Skeletal muscle tissue (tissue), 4 donors: ENCODE data around the gene DEPDC1. TPM values are rescaled to one million over a fixed set of nuclear protein-coding genes. Genes with fewer than 3 reads are reported as not detected.

Source experiments
- H3K27ac ChIP-seq: one replicate; pipeline ENCODE4 v1.7.0; 2013; ENCODE audit warnings: mild to moderate bottlenecking, low read depth, low read length, inconsistent platforms
- H3K27me3 ChIP-seq, 3 donors: one replicate each; pipeline ENCODE4 v1.7.0; 2013; ENCODE audit warnings: low read length in 3 of 3; ENCODE audit not compliant: control insufficient read depth in 3 of 3, insufficient read depth in 3 of 3
- H3K36me3 ChIP-seq, 3 donors: one replicate each; pipeline ENCODE4 v1.7.0; 2013; ENCODE audit warnings: low read length in 3 of 3; ENCODE audit not compliant: control insufficient read depth in 3 of 3, insufficient read depth in 3 of 3
- H3K4me1 ChIP-seq, 3 donors: one replicate each; pipeline ENCODE4 v1.7.0; 2013; ENCODE audit warnings: low read length in 3 of 3, mild to moderate bottlenecking in 3 of 3; ENCODE audit not compliant: control insufficient read depth in 3 of 3, insufficient read depth in 3 of 3
- H3K4me3 ChIP-seq, 3 donors: one replicate each; pipeline ENCODE4 v1.7.0; 2013; ENCODE audit warnings: low read length in 3 of 3
- H3K9ac ChIP-seq, 3 donors: one replicate each; pipeline ENCODE4 v1.7.0; 2013; ENCODE audit warnings: low read length in 3 of 3, mild to moderate bottlenecking in 3 of 3, moderate library complexity in 2 of 3, low read depth in 1 of 3
- H3K9me3 ChIP-seq, 3 donors: one replicate each; pipeline ENCODE4 v1.7.0; 2013; ENCODE audit warnings: low read length in 3 of 3; ENCODE audit not compliant: control insufficient read depth in 3 of 3
- total RNA-seq: library from RNA; depleted of rRNA; stranded (reverse); fragments of >200 nt; gene quantifications from one replicate; pipeline ENCODE4 v1.2.3, GENCODE V29; 2014
- donor health status: Osteomylitis.

The DEPDC1 gene, protein sequence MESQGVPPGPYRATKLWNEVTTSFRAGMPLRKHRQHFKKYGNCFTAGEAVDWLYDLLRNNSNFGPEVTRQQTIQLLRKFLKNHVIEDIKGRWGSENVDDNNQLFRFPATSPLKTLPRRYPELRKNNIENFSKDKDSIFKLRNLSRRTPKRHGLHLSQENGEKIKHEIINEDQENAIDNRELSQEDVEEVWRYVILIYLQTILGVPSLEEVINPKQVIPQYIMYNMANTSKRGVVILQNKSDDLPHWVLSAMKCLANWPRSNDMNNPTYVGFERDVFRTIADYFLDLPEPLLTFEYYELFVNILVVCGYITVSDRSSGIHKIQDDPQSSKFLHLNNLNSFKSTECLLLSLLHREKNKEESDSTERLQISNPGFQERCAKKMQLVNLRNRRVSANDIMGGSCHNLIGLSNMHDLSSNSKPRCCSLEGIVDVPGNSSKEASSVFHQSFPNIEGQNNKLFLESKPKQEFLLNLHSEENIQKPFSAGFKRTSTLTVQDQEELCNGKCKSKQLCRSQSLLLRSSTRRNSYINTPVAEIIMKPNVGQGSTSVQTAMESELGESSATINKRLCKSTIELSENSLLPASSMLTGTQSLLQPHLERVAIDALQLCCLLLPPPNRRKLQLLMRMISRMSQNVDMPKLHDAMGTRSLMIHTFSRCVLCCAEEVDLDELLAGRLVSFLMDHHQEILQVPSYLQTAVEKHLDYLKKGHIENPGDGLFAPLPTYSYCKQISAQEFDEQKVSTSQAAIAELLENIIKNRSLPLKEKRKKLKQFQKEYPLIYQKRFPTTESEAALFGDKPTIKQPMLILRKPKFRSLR
- total RNA-seq = 3.1 TPM

DNA sequence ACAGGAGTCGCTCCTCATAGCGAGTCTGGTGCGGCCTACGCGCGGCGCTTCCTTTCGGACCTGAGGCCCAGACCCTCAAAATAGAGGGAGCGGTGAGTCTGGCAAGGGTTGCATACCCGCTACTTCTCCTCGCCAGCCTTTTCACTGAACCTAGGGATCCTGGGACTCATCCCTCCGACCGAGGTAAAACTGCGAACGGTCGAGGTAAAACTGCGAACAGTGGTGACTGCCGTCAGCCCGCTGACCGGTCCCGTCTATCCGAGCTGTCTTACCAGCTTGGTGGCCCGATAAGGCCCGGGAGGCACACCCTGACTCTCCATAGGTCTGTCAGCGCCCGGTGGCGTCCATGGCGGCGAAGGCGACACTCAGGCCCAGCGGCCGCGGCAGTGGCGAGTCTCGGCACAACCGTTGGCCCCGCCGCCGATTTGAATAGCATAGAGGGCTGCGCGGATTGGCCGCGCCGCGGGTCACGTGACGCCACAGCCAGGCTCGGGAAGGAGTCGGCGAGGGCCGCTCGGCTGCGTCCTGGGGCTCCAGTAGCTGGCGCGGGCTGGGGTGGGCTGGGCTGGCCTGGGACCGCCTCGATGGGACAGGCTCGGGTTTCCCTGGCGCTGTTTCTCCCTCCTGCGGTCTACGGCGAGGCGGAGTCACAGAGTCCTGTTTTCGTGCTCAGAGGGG is at the start of gene DEPDC1:
Gene DEPDC1 (minus strand): TSS at position 403 of the 678 bp plus-strand sequence. CDS start 83 bp downstream, at position 320.
- Histone ChIP-seq H3K4me1 (peaks cover 10 to 16% (median 12%) of the 10 kb centered on the region in 3 donors), H3K9me3 (no peaks in the 10 kb centered on the region), H3K4me3 (peak within 1 kb of the TSS; percentile 76 to 90 (median 84)), H3K9ac (peak within 1 kb of the TSS; percentile 41 to 77 (median 75)), H3K27me3 (no peaks in the 10 kb centered on the region), H3K36me3 (no peaks in the 10 kb centered on the region), H3K27ac (no peak within 1 kb of the TSS)

GRCh38 chr1:68544651-68545050 is 47.8 kb upstream of the DEPDC1 start:
- peaks cover 0 to 1% (median 0%) of the 10 kb centered on the region in 3 donors for H3K9me3 ChIP-seq

DNA sequence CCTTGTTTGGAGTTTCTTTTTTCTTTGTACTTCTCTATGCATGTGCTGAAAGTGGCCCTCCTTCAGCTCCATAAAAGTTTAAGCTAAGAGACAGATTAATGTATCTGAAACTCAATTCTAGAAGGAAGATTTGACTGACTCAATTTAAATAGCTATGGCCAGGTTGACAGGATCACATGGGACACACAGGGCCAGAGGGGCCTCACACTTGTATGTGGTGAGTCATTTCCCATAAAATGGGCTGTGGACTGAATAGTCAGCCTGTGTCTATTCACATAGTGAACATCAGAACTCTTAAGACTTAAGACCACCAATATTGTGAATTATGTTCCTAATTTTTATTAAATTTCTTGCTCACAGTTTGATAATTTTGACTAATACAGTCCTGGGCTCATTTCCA is 45.7 kb upstream of the DEPDC1 start:
- no peaks in the 10 kb centered on the region for H3K27me3 ChIP-seq
- no peak overlapping the region for H3K27ac ChIP-seq
- no peak overlapping the region for H3K9ac ChIP-seq
- H3K9me3 ChIP-seq = no peaks in the 10 kb centered on the region
- no peak overlapping the region for H3K4me3 ChIP-seq
- no peaks in the 10 kb centered on the region for H3K36me3 ChIP-seq
- no peaks in the 10 kb centered on the region for H3K4me1 ChIP-seq

More at GRCh38 chr1:68544651-68545050, 47.8 kb upstream of the DEPDC1 start:
- no peaks in the 10 kb centered on the region for H3K27me3 ChIP-seq
- no peaks in the 10 kb centered on the region for H3K4me1 ChIP-seq
- no peak overlapping the region for H3K9ac ChIP-seq
- H3K27ac ChIP-seq = no peak overlapping the region
- no peaks in the 10 kb centered on the region for H3K36me3 ChIP-seq
- no peak overlapping the region for H3K4me3 ChIP-seq

DNA sequence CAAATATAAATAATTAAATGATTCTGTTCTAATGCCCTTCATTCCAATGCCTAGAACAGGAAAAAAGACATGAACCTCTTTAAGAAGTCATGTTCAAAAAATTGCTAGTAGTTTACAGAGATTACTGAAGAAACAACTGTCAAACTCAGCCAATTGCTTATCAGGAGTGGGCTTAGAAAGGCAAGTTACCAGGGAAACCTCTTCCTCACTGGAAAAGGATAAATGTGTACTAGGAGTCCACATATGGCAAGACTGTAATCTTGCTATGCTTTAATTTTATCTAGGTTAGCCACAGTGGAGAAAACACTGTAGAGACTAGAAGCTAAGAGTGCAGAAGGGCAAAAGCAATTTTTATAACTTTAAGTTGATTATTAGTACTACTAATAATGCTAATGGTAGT is 42.1 kb upstream of the DEPDC1 start:
- no peak overlapping the region for H3K27ac ChIP-seq

GRCh38 chr1:68528243-68528642 is 31.4 kb upstream of the DEPDC1 start:
- Histone ChIP-seq H3K4me1 (no peaks in the 10 kb centered on the region), H3K27me3 (no peaks in the 10 kb centered on the region), H3K36me3 (no peaks in the 10 kb centered on the region), H3K9me3 (no peaks in the 10 kb centered on the region), H3K27ac (no peak overlapping the region), H3K4me3 (no peak overlapping the region), H3K9ac (no peak overlapping the region)

More for the DNA sequence above, 42.1 kb upstream of the DEPDC1 start:
- no peaks in the 10 kb centered on the region for H3K9me3 ChIP-seq
- H3K9ac ChIP-seq = no peak overlapping the region
- no peaks in the 10 kb centered on the region for H3K36me3 ChIP-seq
- no peaks in the 10 kb centered on the region for H3K27me3 ChIP-seq
- H3K4me1 ChIP-seq = no peaks in the 10 kb centered on the region
- no peak overlapping the region for H3K4me3 ChIP-seq

GRCh38 chr1:68525781-68526180 is 28.9 kb upstream of the DEPDC1 start:
- no peaks in the 10 kb centered on the region for H3K27me3 ChIP-seq

GRCh38 chr1:68521286-68521685 is 24.4 kb upstream of the DEPDC1 start:
- peaks cover 0 to 4% (median 0%) of the 10 kb centered on the region in 3 donors for H3K4me1 ChIP-seq
- no peaks in the 10 kb centered on the region for H3K9me3 ChIP-seq
- H3K9ac ChIP-seq = no peak overlapping the region
- H3K27me3 ChIP-seq = no peaks in the 10 kb centered on the region
- H3K36me3 ChIP-seq = no peaks in the 10 kb centered on the region
- no peak overlapping the region for H3K27ac ChIP-seq
- H3K4me3 ChIP-seq = no peak overlapping the region

More at GRCh38 chr1:68525781-68526180, 28.9 kb upstream of the DEPDC1 start:
- no peak overlapping the region for H3K27ac ChIP-seq
- no peak overlapping the region for H3K4me3 ChIP-seq
- H3K9ac ChIP-seq = no peak overlapping the region
- H3K4me1 ChIP-seq = peaks cover 0 to 4% (median 0%) of the 10 kb centered on the region in 3 donors
- H3K36me3 ChIP-seq = no peaks in the 10 kb centered on the region
- H3K9me3 ChIP-seq = no peaks in the 10 kb centered on the region

DNA sequence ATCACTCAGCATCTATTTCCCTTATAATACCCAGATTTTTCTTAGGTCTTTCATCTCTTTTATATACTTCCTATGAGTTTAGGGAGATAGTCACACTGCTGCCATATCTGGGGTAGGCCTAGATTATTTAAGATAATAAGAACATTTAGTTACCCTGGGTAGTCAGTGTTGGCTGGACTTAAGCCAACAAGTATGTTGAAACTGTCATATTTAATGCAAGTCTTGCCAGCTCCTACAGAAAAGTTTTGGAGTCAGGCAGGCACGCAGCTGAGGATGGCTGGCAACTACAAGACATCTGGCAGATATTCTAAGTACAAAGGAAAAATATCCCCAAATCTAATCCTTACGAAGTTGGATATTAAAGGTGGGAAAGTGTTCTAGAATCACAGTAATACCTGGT is 19.2 kb upstream of the DEPDC1 start:
- H3K36me3 ChIP-seq = no peaks in the 10 kb centered on the region
- no peaks in the 10 kb centered on the region for H3K27me3 ChIP-seq
- no peak overlapping the region for H3K9ac ChIP-seq
- no peak overlapping the region for H3K4me3 ChIP-seq
- no peak overlapping the region for H3K27ac ChIP-seq
- H3K9me3 ChIP-seq = no peaks in the 10 kb centered on the region
- peaks cover 0 to under 1% (median 0%) of the 10 kb centered on the region in 3 donors for H3K4me1 ChIP-seq

- Histone ChIP-seq H3K27me3 (no peaks in the 10 kb centered on the region), H3K9me3 (no peaks in the 10 kb centered on the region), H3K27ac (no peak overlapping the region)
Observed at GRCh38 chr1:68511254-68511653, 14.4 kb upstream of the DEPDC1 start.

More at GRCh38 chr1:68511254-68511653, 14.4 kb upstream of the DEPDC1 start:
- no peak overlapping the region for H3K9ac ChIP-seq
- H3K4me3 ChIP-seq = no peak overlapping the region
- no peaks in the 10 kb centered on the region for H3K4me1 ChIP-seq
- no peaks in the 10 kb centered on the region for H3K36me3 ChIP-seq
